Endothelial cell of umbilical vein (primary cell): ENCODE measurements around the gene ISL1. TPM values are rescaled to one million over a fixed set of nuclear protein-coding genes. Genes with fewer than 3 reads are reported as not detected.

ENCODE experiments used
- BruUV-seq: library from RNA; stranded (reverse); fragments of 400-500 nt; replicated peaks from 2 replicates; lab custom pipeline; 2021; lab: Mats Ljungman, UMichigan
- CTCF ChIA-PET: fragments of 300-600, 350-600 bp; sonication (Branson Sonifier 250); formaldehyde crosslinking; loops from one replicate; lab custom pipeline; 2021; ENCODE audit warnings: antibody characterized with exemption, inconsistent platforms; lab: Charles Lee
- POLR2A ChIA-PET: fragments of 300-600, 350-600 bp; sonication (Branson Sonifier 250); formaldehyde crosslinking; loops from one replicate; lab custom pipeline; 2021; ENCODE audit warnings: antibody characterized with exemption, inconsistent platforms; lab: Charles Lee
- DNase-seq: peaks from one replicate; pipeline ENCODE4 v3.0.0-alpha.2; 2011; ENCODE audit warnings: low read depth, low spot score
- FAIRE-seq: peaks from 2 replicates; lab custom pipeline; 2011; peaks lifted over from hg19 to GRCh38; lab: Jason Lieb, UNC
- H2AFZ ChIP-seq: 2 replicates; pipeline ENCODE4 v1.6.0; 2012; ENCODE audit warnings: low read depth, low read length, control low read depth, inconsistent platforms
- H3K27ac ChIP-seq: 2 replicates; pipeline ENCODE4 v1.5.1; 2011; ENCODE audit warnings: low read depth, mild to moderate bottlenecking, control low read depth, low read length, moderate library complexity; ENCODE audit not compliant: insufficient read depth
- H3K27me3 ChIP-seq, 2 experiments: 2 replicates each; pipeline versions ENCODE4 v1.6.0 to v1.6.1; 2011; ENCODE audit warnings: low read length in 2 of 2, mixed read lengths in 1 of 2; ENCODE audit not compliant: control insufficient read depth in 2 of 2, insufficient read depth in 2 of 2
- H3K36me3 ChIP-seq, 2 experiments: 2 replicates in 1 of 2; 3 replicates in 1 of 2; pipeline ENCODE4 v1.5.1; 2011; ENCODE audit warnings: low read length in 2 of 2, mild to moderate bottlenecking in 1 of 2, moderate library complexity in 1 of 2; ENCODE audit not compliant: control insufficient read depth in 2 of 2, insufficient read depth in 2 of 2; ENCODE audit errors: extremely low read depth in 1 of 2
- H3K4me1 ChIP-seq: 3 replicates; pipeline ENCODE4 v1.5.1; 2011; ENCODE audit warnings: mild to moderate bottlenecking, low read length; ENCODE audit not compliant: control insufficient read depth, insufficient read depth; ENCODE audit errors: extremely low read depth
- H3K4me2 ChIP-seq: 2 replicates; pipeline ENCODE4 v1.6.1; 2011; ENCODE audit warnings: low read length, control low read depth, mixed read lengths; ENCODE audit not compliant: insufficient read depth
- H3K4me3 ChIP-seq, 3 experiments: fragments of 200-600 bp in 1 of 3; sonication (generic), shearing (Covaris generic) in 1 of 3; replicated peaks in 1 of 3; 2 replicates each; pipeline ENCODE4 v1.5.1; 2011 to 2016; ENCODE audit warnings: control low read depth in 3 of 3, low read length in 3 of 3, mild to moderate bottlenecking in 2 of 3, inconsistent platforms in 1 of 3, low read depth in 1 of 3, moderate library complexity in 1 of 3; ENCODE audit not compliant: insufficient read depth in 1 of 3
- H3K79me2 ChIP-seq: 2 replicates; pipeline ENCODE4 v1.6.0; 2012; ENCODE audit warnings: low read length, inconsistent platforms; ENCODE audit not compliant: control insufficient read depth, insufficient read depth
- H3K9ac ChIP-seq: replicated peaks from 2 replicates; pipeline ENCODE3; 2011; ENCODE audit warnings: low read length, control low read depth; ENCODE audit not compliant: insufficient read depth; ENCODE audit errors: extremely low read depth
- H3K9me1 ChIP-seq: replicated peaks from 3 replicates; pipeline ENCODE4 v1.6.0; 2011; ENCODE audit warnings: mild to moderate bottlenecking, low read length; ENCODE audit not compliant: control insufficient read depth, insufficient read depth; ENCODE audit errors: extremely low read depth
- H3K9me3 ChIP-seq: replicated peaks from 2 replicates; pipeline ENCODE4 v1.5.1; 2012; ENCODE audit warnings: low read length, inconsistent platforms; ENCODE audit not compliant: control insufficient read depth, insufficient read depth
- H4K20me1 ChIP-seq: replicated peaks from 2 replicates; pipeline ENCODE3; 2011; ENCODE audit warnings: mild to moderate bottlenecking, low read length; ENCODE audit not compliant: control insufficient read depth, insufficient read depth; ENCODE audit errors: extremely low read depth
- EZH2 ChIP-seq: IDR thresholded peaks from 2 replicates; pipeline ENCODE4 v1.6.1; 2012; ENCODE audit warnings: borderline replicate concordance, low read depth, mild to moderate bottlenecking, moderate library complexity, low read length, inconsistent platforms; ENCODE audit not compliant: severe bottlenecking
- FOS ChIP-seq: IDR thresholded peaks from 2 replicates; pipeline ENCODE4 v1.6.1; 2011; ENCODE audit warnings: mild to moderate bottlenecking, low read length, moderate library complexity, borderline replicate concordance; ENCODE audit not compliant: insufficient read depth
- GATA2 ChIP-seq: IDR thresholded peaks from 2 replicates; pipeline ENCODE4 v1.7.0; 2011; ENCODE audit warnings: low read depth, mild to moderate bottlenecking, moderate library complexity, mixed read lengths, low read length; ENCODE audit not compliant: insufficient read length, insufficient read depth
- dilution Hi-C: fragments of 300-500 bp; cut with MboI; formaldehyde crosslinking; loops from one replicate; pipeline ENCODE4 v1.15.0; 2019; ENCODE audit warnings: low sequenced_read_pairs; ENCODE audit not compliant: extremely low pct_ligation_motif_present
- intact Hi-C: fragments of 100-400 bp; cut with micrococcal nuclease; formaldehyde crosslinking; loops from one replicate; pipeline ENCODE4 v1.10.0; 2022
- polyA plus RNA-seq, 4 experiments: library from polyadenylated mRNA; depleted of rRNA in 3 of 4; stranded (reverse) in 3 of 4; unstranded in 1 of 4; fragments of >200 nt; gene quantifications; 2 replicates each; pipeline versions ENCODE4 v1.2.1 to v1.2.3, GENCODE V29; 2011 to 2012; ENCODE audit warnings: missing spikeins in 1 of 4
- total RNA-seq: library from RNA; stranded (reverse); gene quantifications from 2 replicates; pipeline ENCODE4 v1.2.3, GENCODE V29; 2021
- TF ChIP-seq, protein P1 (sequence below): IDR thresholded peaks from 2 replicates; pipeline ENCODE4 v1.6.1; 2011; ENCODE audit not compliant: insufficient read depth, insufficient read length

The ISL1 gene
- total and polyA plus RNA-seq, 2 donors (not counting 3 experiments of a cell fraction or from before 2014, with no cell fraction given), result 0.28 to 1.1 TPM

- dilution Hi-C loops, result no loop called here
- H3K4me1 ChIP-seq, result peaks cover 18% of the 10 kb centered on the region
- H3K79me2 ChIP-seq, result no peaks in the 10 kb centered on the region
- no peaks in the 10 kb centered on the region for H3K9me3 ChIP-seq
- no TSS peak for BruUV-seq
- DNase-seq, result peak; percentile 5
- ChIA-PET CTCF (interaction anchor here (0.9 to 4.8 kb wide), 3 partner anchors 13 to 456 kb away, joined by 3 to 26 read pairs (median 5); no protein-coding TSS in a partner anchor), POLR2A (no interaction called here)
- no peak for FAIRE-seq
- H3K27me3 ChIP-seq, result peaks cover 38 to 82% of the 10 kb centered on the region in 2 experiments
- no peak overlapping the region for H3K9ac ChIP-seq
- H3K36me3 ChIP-seq, result no peaks in the 10 kb centered on the region
- H3K4me2 ChIP-seq, result no peak overlapping the region
- no peaks in the 10 kb centered on the region for H3K9me1 ChIP-seq
- H3K4me3 ChIP-seq, result no peak overlapping the region
- H4K20me1 ChIP-seq, result no peaks in the 10 kb centered on the region
- no peak overlapping the region for H3K27ac ChIP-seq
- intact Hi-C loops, result no loop called here
- TF ChIP-seq GATA2 (no peak), FOS (no peak)
- H2AFZ ChIP-seq, result no peak overlapping the region
Measured at GRCh38 chr5:51385216-51385615, 2.0 kb downstream of the ISL1 start.

GRCh38 chr5:51386916-51387883 lies 4.0 kb downstream of the ISL1 start:
- Histone ChIP-seq H3K27me3 (peaks cover 36 to 69% of the 10 kb centered on the region in 2 experiments), H3K79me2 (no peaks in the 10 kb centered on the region), H3K36me3 (no peaks in the 10 kb centered on the region), H3K27ac (no peak overlapping the region), H2AFZ (peak overlapping the region; percentile 46), H3K9me1 (no peaks in the 10 kb centered on the region), H3K9ac (no peak overlapping the region), H3K4me2 (peak overlapping the region; percentile 55), H4K20me1 (no peaks in the 10 kb centered on the region), H3K9me3 (no peaks in the 10 kb centered on the region), H3K4me3 (peak overlapping the region in 2 of 3 experiments; percentile 14 to 45), H3K4me1 (peaks cover 10% of the 10 kb centered on the region)
- dilution Hi-C loops (no loop called here), intact Hi-C loops (loop anchor here (1.0 kb wide), 1 partner anchor 46 kb away; no protein-coding TSS in a partner anchor)
- BruUV-seq, result no TSS peak
- ChIA-PET POLR2A (no interaction called here), CTCF (interaction anchor here (0.8 to 1.4 kb wide), 3 partner anchors 10 to 442 kb away, joined by 3 to 5 read pairs (median 3); no protein-coding TSS in a partner anchor)
- no peak for FAIRE-seq
- DNase-seq, result peak; percentile 10
- peak; percentile 14 for TF ChIP-seq EZH2
- TF ChIP-seq, protein P1, sequence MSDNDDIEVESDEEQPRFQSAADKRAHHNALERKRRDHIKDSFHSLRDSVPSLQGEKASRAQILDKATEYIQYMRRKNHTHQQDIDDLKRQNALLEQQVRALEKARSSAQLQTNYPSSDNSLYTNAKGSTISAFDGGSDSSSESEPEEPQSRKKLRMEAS, result no peak
